Fibroblast of the conjunctiva (primary cell): Measurements from ENCODE around the gene TTC7B.

Source experiments
- DNase-seq: peaks from one replicate; pipeline ENCODE4 v3.0.0-alpha.2; 2010; ENCODE audit warnings: low read depth

The TTC7B gene

GRCh38 chr14:90575781-90576180, 240.4 kb downstream of the TTC7B start:
- DNase-seq, result no peak

- DNase-seq, result no peak
Measured at GRCh38 chr14:90575336-90575735, 240.9 kb downstream of the TTC7B start.

- no peak for DNase-seq
Measured at GRCh38 chr14:90574188-90575131, 241.8 kb downstream of the TTC7B start.

GRCh38 chr14:90573385-90574105, 242.7 kb downstream of the TTC7B start:
- no peak for DNase-seq

- DNase-seq, result no peak
Measured at GRCh38 chr14:90572441-90573150, 243.6 kb downstream of the TTC7B start.

- no peak for DNase-seq
Measured at GRCh38 chr14:90571149-90571947, 244.9 kb downstream of the TTC7B start.

- no peak for DNase-seq
Measured at GRCh38 chr14:90570461-90570860, 245.8 kb downstream of the TTC7B start.

- no peak for DNase-seq
Measured at GRCh38 chr14:90569606-90570387, 246.4 kb downstream of the TTC7B start.

- no peak for DNase-seq
Measured at GRCh38 chr14:90569201-90569600, 247.0 kb downstream of the TTC7B start.

GRCh38 chr14:90568405-90568804, 247.8 kb downstream of the TTC7B start:
- DNase-seq, result no peak

GRCh38 chr14:90567991-90568390, 248.2 kb downstream of the TTC7B start:
- no peak for DNase-seq

GRCh38 chr14:90567191-90567590, 249.0 kb downstream of the TTC7B start:
- DNase-seq, result no peak

GRCh38 chr14:90566481-90566880, 249.7 kb downstream of the TTC7B start:
- DNase-seq, result no peak

GRCh38 chr14:90564496-90564895, 251.7 kb downstream of the TTC7B start:
- no peak for DNase-seq

GRCh38 chr14:90562652-90563051, 253.6 kb downstream of the TTC7B start:
- no peak for DNase-seq

GRCh38 chr14:90561920-90562319, 254.3 kb downstream of the TTC7B start:
- no peak for DNase-seq

GRCh38 chr14:90560991-90561390, 255.2 kb downstream of the TTC7B start:
- no peak for DNase-seq

- no peak for DNase-seq
Measured at GRCh38 chr14:90560558-90560957, 255.7 kb downstream of the TTC7B start.

GRCh38 chr14:90559811-90560492, 256.3 kb downstream of the TTC7B start:
- no peak for DNase-seq

- DNase-seq, result no peak
Measured at GRCh38 chr14:90558983-90559590, 257.1 kb downstream of the TTC7B start.
